ENCODE measurements around the gene SHROOM3.
"Not testable (repeated sequence)": the region's sequence is repeated elsewhere in the genome, so short reads cannot be mapped to it uniquely, and the experiment has no call there.

The SHROOM3 gene

DNA sequence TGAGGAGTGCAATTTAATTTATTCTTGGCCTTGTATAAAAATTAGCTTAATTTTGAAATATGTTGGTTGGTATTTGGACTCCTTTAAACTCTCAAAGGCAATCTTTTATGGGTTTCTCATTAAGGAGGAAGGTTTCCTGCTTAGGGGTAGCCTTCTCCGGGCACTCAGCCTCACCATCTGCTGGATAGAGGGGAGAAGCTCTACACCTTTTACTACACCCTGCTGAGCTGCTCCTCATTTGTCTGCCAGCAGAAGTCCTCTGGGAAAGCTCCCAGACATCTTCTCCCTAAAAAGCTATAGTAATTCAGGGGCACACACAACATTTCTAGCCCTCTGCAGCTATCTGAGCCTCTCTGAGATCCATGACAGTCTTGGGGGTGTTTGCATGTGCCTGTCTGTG is 283.8 kb downstream of the SHROOM3 start:
- TF ChIP-seq, protein P1, sequence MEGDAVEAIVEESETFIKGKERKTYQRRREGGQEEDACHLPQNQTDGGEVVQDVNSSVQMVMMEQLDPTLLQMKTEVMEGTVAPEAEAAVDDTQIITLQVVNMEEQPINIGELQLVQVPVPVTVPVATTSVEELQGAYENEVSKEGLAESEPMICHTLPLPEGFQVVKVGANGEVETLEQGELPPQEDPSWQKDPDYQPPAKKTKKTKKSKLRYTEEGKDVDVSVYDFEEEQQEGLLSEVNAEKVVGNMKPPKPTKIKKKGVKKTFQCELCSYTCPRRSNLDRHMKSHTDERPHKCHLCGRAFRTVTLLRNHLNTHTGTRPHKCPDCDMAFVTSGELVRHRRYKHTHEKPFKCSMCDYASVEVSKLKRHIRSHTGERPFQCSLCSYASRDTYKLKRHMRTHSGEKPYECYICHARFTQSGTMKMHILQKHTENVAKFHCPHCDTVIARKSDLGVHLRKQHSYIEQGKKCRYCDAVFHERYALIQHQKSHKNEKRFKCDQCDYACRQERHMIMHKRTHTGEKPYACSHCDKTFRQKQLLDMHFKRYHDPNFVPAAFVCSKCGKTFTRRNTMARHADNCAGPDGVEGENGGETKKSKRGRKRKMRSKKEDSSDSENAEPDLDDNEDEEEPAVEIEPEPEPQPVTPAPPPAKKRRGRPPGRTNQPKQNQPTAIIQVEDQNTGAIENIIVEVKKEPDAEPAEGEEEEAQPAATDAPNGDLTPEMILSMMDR (IDR thresholded peaks at IDR 0.05; ENCODE audit: insufficient read depth, low read length, poor library complexity, severe bottlenecking), result no peak
- no peak for TF ChIP-seq EZH2phosphoT487 (conservative IDR thresholded peaks at IDR 0.05; ENCODE audit: low read length)
- Histone ChIP-seq H3K9me2 (replicated peaks; ENCODE audit: insufficient read depth, low read length) (no peaks in the 10 kb centered on the region), H4K20me1 (ENCODE audit: low read depth, low read length) (no peaks in the 10 kb centered on the region), H3F3A (ENCODE audit: insufficient read depth) (no peaks in the 10 kb centered on the region), H3K79me2 (ENCODE audit: insufficient read depth, low read length) (no peaks in the 10 kb centered on the region), H3K27ac (ENCODE audit: low read depth, low read length) (no peak overlapping the region), H3K9me3 (ENCODE audit: insufficient read depth, low read length) (no peaks in the 10 kb centered on the region), H3K9ac (ENCODE audit: low read length) (no peak overlapping the region), H3K27me3 (ENCODE audit: low read length) (no peaks in the 10 kb centered on the region), H3K4me3 (ENCODE audit: insufficient read depth, low read length, poor library complexity, severe bottlenecking) (no peak overlapping the region), H2AFZ (ENCODE audit: low read depth, low read length, severe bottlenecking) (no peak overlapping the region), H3K36me3 (ENCODE audit: low read length) (no peaks in the 10 kb centered on the region), H3K4me2 (ENCODE audit: low read depth, low read length, poor library complexity, severe bottlenecking) (no peak overlapping the region)

DNA sequence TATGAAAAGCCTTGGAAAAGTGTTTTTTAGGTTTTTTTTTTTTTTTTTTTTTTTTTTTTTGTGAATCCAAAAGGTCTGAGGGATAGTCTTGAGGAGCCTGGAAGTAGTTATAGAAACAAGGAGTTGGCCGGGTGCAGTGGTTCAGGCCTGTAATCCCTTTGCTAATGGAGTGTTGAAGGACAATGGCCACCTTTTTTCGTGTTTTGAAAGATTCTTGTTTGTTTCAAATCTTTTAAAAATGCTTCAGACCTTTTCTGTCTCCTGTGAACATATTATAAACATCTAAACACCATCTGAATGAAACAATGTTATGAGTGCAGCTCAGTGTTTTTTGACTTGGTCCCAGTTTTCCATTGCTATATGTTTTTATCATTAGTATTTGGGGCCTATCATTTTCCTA is 285.1 kb downstream of the SHROOM3 start:
- Histone ChIP-seq H2AFZ (ENCODE audit: low read depth, low read length, severe bottlenecking) (no peak overlapping the region), H3K79me2 (ENCODE audit: insufficient read depth, low read length) (no peaks in the 10 kb centered on the region), H3K27me3 (ENCODE audit: low read length) (no peaks in the 10 kb centered on the region), H3K27ac (ENCODE audit: low read depth, low read length) (no peak overlapping the region), H3K36me3 (ENCODE audit: low read length) (no peaks in the 10 kb centered on the region), H3K9me3 (ENCODE audit: insufficient read depth, low read length) (no peaks in the 10 kb centered on the region), H3K4me2 (ENCODE audit: low read depth, low read length, poor library complexity, severe bottlenecking) (no peak overlapping the region), H3K9me2 (replicated peaks; ENCODE audit: insufficient read depth, low read length) (no peaks in the 10 kb centered on the region), H3K4me3 (ENCODE audit: insufficient read depth, low read length, poor library complexity, severe bottlenecking) (no peak overlapping the region), H3K9ac (ENCODE audit: low read length) (no peak overlapping the region), H3F3A (ENCODE audit: insufficient read depth) (no peaks in the 10 kb centered on the region), H4K20me1 (ENCODE audit: low read depth, low read length) (no peaks in the 10 kb centered on the region)
- TF ChIP-seq, protein P1 (IDR thresholded peaks at IDR 0.05; ENCODE audit: insufficient read depth, low read length, poor library complexity, severe bottlenecking), result no peak
- no peak for TF ChIP-seq EZH2phosphoT487 (conservative IDR thresholded peaks at IDR 0.05; ENCODE audit: low read length)

DNA sequence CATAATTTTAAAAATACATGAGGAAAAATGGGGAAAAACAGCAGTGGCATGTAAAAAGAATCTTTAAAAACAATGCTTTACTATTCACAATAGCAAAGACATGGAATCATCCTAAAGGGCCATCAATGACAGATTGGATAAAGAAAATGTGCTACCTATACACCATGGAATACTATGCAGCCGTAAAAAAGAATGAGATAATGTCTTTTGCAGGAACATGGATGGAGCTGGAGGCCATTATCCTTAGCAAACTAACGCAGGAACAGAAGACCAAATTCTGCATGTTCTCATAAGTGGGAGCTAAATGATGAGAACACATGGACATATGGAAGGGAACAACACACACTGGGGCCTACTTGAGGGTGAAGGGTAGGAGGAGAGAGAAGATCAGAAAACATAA is 287.1 kb downstream of the SHROOM3 start:
- H3K4me2 ChIP-seq (ENCODE audit: low read depth, low read length, poor library complexity, severe bottlenecking); H3K27me3 ChIP-seq (ENCODE audit: low read length); H3K27ac ChIP-seq (ENCODE audit: low read depth, low read length); H2AFZ ChIP-seq (ENCODE audit: low read depth, low read length, severe bottlenecking); H3K9me2 ChIP-seq (replicated peaks; ENCODE audit: insufficient read depth, low read length); H4K20me1 ChIP-seq (ENCODE audit: low read depth, low read length); H3F3A ChIP-seq (ENCODE audit: insufficient read depth); H3K79me2 ChIP-seq (ENCODE audit: insufficient read depth, low read length); H3K4me3 ChIP-seq (ENCODE audit: insufficient read depth, low read length, poor library complexity, severe bottlenecking); H3K9me3 ChIP-seq (ENCODE audit: insufficient read depth, low read length); H3K9ac ChIP-seq (ENCODE audit: low read length); H3K36me3 ChIP-seq (ENCODE audit: low read length): not testable (repeated sequence)

DNA sequence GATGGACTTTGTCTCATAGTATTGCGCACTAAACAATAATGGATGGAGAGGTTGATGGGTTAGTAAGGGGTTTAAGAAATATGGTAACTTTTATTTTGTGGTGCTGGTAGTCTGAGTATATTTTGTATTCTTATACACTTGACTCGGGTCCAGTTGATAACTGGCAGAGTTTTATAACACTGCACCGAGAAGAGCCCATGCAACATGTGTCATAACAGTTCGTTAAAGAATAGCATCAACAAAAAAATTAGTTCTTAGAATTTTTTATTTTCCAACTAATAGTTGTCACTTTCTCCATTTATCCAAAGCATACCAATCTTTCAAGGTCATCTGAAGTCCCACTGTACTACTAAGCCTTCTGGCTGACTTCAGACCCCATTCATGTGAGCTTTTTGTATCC is 287.8 kb downstream of the SHROOM3 start:
- Histone ChIP-seq H3K27ac (ENCODE audit: low read depth, low read length) (no peak overlapping the region), H3F3A (ENCODE audit: insufficient read depth) (no peaks in the 10 kb centered on the region), H3K79me2 (ENCODE audit: insufficient read depth, low read length) (no peaks in the 10 kb centered on the region), H3K27me3 (ENCODE audit: low read length) (no peaks in the 10 kb centered on the region), H3K4me3 (ENCODE audit: insufficient read depth, low read length, poor library complexity, severe bottlenecking) (no peak overlapping the region), H2AFZ (ENCODE audit: low read depth, low read length, severe bottlenecking) (no peak overlapping the region), H3K4me2 (ENCODE audit: low read depth, low read length, poor library complexity, severe bottlenecking) (no peak overlapping the region), H3K9ac (ENCODE audit: low read length) (no peak overlapping the region), H3K36me3 (ENCODE audit: low read length) (no peaks in the 10 kb centered on the region), H3K9me3 (ENCODE audit: insufficient read depth, low read length) (no peaks in the 10 kb centered on the region), H4K20me1 (ENCODE audit: low read depth, low read length) (no peaks in the 10 kb centered on the region), H3K9me2 (replicated peaks; ENCODE audit: insufficient read depth, low read length) (no peaks in the 10 kb centered on the region)
- TF ChIP-seq, protein P1 (IDR thresholded peaks at IDR 0.05; ENCODE audit: insufficient read depth, low read length, poor library complexity, severe bottlenecking), result no peak
- no peak for TF ChIP-seq EZH2phosphoT487 (conservative IDR thresholded peaks at IDR 0.05; ENCODE audit: low read length)
